Mesendoderm (in vitro differentiated cells): ENCODE results near the gene TMEM35A.
"Not testable (repeated sequence)": the region's sequence is repeated elsewhere in the genome, so short reads cannot be mapped to it uniquely, and the experiment has no call there.

Experiments
- DNase-seq: peaks from one replicate; pipeline ENCODE4 v3.0.0; 2013
- H2AK5ac ChIP-seq: 2 replicates; pipeline ENCODE4 v1.6.1; 2013; ENCODE audit warnings: low read length, inconsistent platforms
- H2BK120ac ChIP-seq: 2 replicates; pipeline ENCODE4 v1.6.1; 2013; ENCODE audit warnings: low read depth, mild to moderate bottlenecking, low read length, moderate library complexity, mixed read lengths
- H2BK15ac ChIP-seq: replicated peaks from 2 replicates; pipeline ENCODE4 v1.6.1; 2013; ENCODE audit warnings: low read depth, mild to moderate bottlenecking, moderate library complexity
- H2BK5ac ChIP-seq: 2 replicates; pipeline ENCODE4 v1.6.1; 2013; ENCODE audit warnings: low read length, inconsistent platforms
- H3K18ac ChIP-seq: 2 replicates; pipeline ENCODE4 v1.6.1; 2013; ENCODE audit warnings: mild to moderate bottlenecking, low read length, mixed read lengths
- H3K23ac ChIP-seq: one replicate; pipeline ENCODE4 v1.6.1; 2013; ENCODE audit warnings: low read length
- H3K27ac ChIP-seq: 2 replicates; pipeline ENCODE4 v1.5.1; 2013; ENCODE audit warnings: low read depth, mild to moderate bottlenecking, inconsistent platforms, low read length, moderate library complexity
- H3K27me3 ChIP-seq: 2 replicates; pipeline ENCODE4 v1.6.1; 2013; ENCODE audit warnings: low read length, control low read depth, mild to moderate bottlenecking, inconsistent platforms; ENCODE audit not compliant: insufficient read depth, poor library complexity
- H3K36me3 ChIP-seq: 2 replicates; pipeline ENCODE4 v1.6.1; 2013; ENCODE audit warnings: low read length, inconsistent platforms; ENCODE audit not compliant: control insufficient read depth, insufficient read depth
- H3K4ac ChIP-seq: one replicate; pipeline ENCODE4 v1.6.1; 2013; ENCODE audit warnings: low read depth, mild to moderate bottlenecking, low read length, moderate library complexity
- H3K4me1 ChIP-seq: 2 replicates; pipeline ENCODE4 v1.6.1; 2013; ENCODE audit warnings: low read depth, low read length, inconsistent platforms; ENCODE audit not compliant: control insufficient read depth
- H3K4me2 ChIP-seq: 2 replicates; pipeline ENCODE4 v1.6.1; 2013; ENCODE audit warnings: low read length
- H3K4me3 ChIP-seq: 2 replicates; pipeline ENCODE4 v1.5.1; 2013; ENCODE audit warnings: mild to moderate bottlenecking, low read length
- H3K56ac ChIP-seq: one replicate; pipeline ENCODE4 v1.6.1; 2013; ENCODE audit warnings: low read length
- H3K79me1 ChIP-seq: 2 replicates; pipeline ENCODE4 v1.6.1; 2013; ENCODE audit warnings: low read length, inconsistent platforms
- H3K79me2 ChIP-seq: 2 replicates; pipeline ENCODE4 v1.6.1; 2013; ENCODE audit warnings: mild to moderate bottlenecking, low read length; ENCODE audit not compliant: control insufficient read depth, insufficient read depth
- H3K9ac ChIP-seq: 2 replicates; pipeline ENCODE4 v1.6.1; 2013; ENCODE audit warnings: low read length, inconsistent platforms
- H4K5ac ChIP-seq: one replicate; pipeline ENCODE4 v1.6.1; 2013; ENCODE audit warnings: low read length
- H4K8ac ChIP-seq: one replicate; pipeline ENCODE4 v1.6.1; 2013; ENCODE audit warnings: low read depth, mild to moderate bottlenecking, control low read depth, low read length, moderate library complexity
- WGBS: extraction: QIAGEN DNeasy Blood & Tissue Kit; methylation state at CpG from one replicate; pipeline ENCODE4 v1.1.7; 2013; ENCODE audit warnings: low lambda C conversion rate, missing lambda C conversion rate; ENCODE audit not compliant: insufficient coverage; ENCODE audit errors: extremely low coverage; 5-methylcytosine and 5-hydroxymethylcytosine counted together

TMEM35A gene

DNA sequence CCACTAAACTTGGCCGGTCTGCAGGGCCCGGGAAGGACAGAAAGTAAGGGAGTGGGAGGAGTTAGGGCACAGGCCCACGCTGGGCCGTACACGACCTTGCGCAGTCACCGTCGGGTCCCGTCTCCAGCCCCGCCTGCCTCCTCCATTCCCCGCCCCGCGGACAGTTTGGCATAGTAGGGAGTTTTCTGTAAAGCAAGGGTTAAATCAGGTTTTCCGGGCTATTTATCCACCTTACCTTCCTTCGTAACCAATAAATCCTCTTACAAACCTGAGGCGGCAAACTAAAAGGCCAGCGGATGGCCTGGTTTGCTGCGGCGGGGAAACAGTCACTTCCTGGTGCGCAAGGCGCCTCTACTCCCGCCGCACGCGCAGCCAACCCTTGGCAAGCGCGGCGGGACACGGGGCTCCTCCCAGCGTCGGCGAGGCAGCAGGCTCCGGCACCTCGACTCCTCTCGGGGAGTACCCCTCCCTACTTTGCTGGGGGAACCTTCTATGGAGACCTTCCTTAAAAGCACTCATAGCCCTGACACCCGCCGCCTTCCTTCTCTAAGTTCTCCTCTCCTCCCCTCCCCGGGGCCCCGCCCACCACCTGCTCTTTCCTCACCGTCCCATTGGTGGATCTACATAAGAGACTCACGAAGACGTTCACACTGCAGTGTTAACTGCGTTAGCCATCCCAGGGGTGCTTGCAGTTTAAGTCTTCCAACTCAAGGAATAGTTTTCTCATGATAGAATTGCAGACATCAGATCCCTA lies 27.0 kb upstream of the TMEM35A start, which contains the start of gene TRMT2B:
TRMT2B (minus strand) TSS at position 563 of the 754 bp plus-strand sequence. CDS start 9,822 bp downstream, outside the sequence.
- no CpG with 5 or more reads among the region's 43 CpGs for WGBS
- Histone ChIP-seq H3K4me1 (no peaks in the 10 kb centered on the region), H3K9ac (peak within 1 kb of the TSS; percentile 86), H3K36me3 (no peaks in the 10 kb centered on the region), H3K23ac (no peak within 1 kb of the TSS), H2BK15ac (no peak within 1 kb of the TSS), H3K56ac (peak within 1 kb of the TSS; percentile 95), H3K79me2 (no peaks in the 10 kb centered on the region), H3K79me1 (no peaks in the 10 kb centered on the region), H3K4me3 (peak within 1 kb of the TSS; percentile 62), H2BK5ac (no peak within 1 kb of the TSS), H3K27ac (peak within 1 kb of the TSS; percentile 83), H3K4me2 (peak within 1 kb of the TSS; percentile 83), H4K5ac (no peak within 1 kb of the TSS), H3K18ac (peak within 1 kb of the TSS; percentile 60), H2AK5ac (no peak within 1 kb of the TSS), H4K8ac (no peak within 1 kb of the TSS), H3K4ac (peak within 1 kb of the TSS; percentile 0), H3K27me3 (no peaks in the 10 kb centered on the region), H2BK120ac (no peak within 1 kb of the TSS)
- peak; percentile 88 for DNase-seq

DNA sequence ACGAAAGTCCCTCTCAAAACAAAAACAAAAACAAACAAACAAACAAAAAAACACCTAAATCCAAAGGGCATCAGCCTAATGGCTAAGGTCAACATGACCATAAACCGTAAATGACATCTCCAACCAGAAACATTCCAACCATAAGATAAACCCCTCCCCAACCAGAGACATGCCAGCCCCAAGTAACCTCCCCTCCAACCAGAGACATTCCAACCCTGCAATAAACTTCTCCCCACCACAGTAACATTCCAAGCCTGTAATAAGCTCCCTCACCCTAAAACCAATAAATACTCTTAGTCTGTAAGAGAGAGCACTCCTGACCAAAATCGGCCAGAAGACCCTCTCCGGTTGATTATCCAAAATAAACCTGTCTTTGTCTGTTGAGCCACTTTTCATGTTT lies 22.1 kb upstream of the TMEM35A start:
- H3K27me3 ChIP-seq, H3K79me2 ChIP-seq, H4K5ac ChIP-seq, H3K4me2 ChIP-seq, H3K27ac ChIP-seq, H2BK5ac ChIP-seq, H2BK120ac ChIP-seq, H2AK5ac ChIP-seq, H3K56ac ChIP-seq, H2BK15ac ChIP-seq, H3K4me3 ChIP-seq, H3K79me1 ChIP-seq, H3K36me3 ChIP-seq, H3K4ac ChIP-seq, H3K9ac ChIP-seq, H3K4me1 ChIP-seq, H3K18ac ChIP-seq, H4K8ac ChIP-seq, DNase-seq, H3K23ac ChIP-seq: not testable (repeated sequence)
- no CpG with 5 or more reads among the region's 4 CpGs for WGBS

DNA sequence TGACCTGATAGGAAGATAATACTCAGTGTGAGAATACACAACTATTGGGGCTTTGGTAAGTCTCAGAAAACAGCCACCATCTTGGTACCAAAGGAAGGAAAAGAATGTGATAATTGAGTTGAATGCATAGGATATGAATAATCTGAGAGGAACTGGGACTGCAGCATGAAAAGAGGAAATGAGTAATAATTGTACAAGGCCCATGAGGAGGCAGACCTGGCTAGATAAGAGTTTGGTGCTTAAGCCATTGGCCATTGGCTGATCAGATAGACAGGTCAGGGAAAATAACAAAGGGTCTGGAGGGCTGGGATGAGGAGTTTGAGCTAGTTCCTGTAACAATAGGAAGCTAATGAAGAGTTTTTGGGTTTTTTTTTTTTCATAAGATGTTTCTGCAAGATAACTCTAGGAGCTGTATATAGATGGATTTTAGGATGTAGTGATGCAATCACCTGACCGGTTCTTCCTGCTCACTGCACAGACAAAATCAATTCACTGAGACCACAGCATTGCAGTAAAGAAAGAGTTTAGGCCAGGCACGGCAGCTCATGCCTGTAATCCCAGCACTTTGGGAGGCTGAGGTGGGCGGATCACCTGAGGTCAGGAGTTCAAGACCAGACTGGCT lies 21.5 kb upstream of the TMEM35A start:
- H3K4me3 ChIP-seq, result no peak overlapping the region
- H2BK15ac ChIP-seq, result no peak overlapping the region
- WGBS, result no CpG with 5 or more reads among the region's 3 CpGs
- H4K5ac ChIP-seq, result no peak overlapping the region
- no peak for DNase-seq
- H3K23ac ChIP-seq, result no peak overlapping the region
- H3K27ac ChIP-seq, result no peak overlapping the region
- H3K4me1 ChIP-seq, result no peaks in the 10 kb centered on the region
- H4K8ac ChIP-seq, result no peak overlapping the region
- no peak overlapping the region for H3K9ac ChIP-seq
- H3K56ac ChIP-seq, result no peak overlapping the region
- H3K36me3 ChIP-seq, result no peaks in the 10 kb centered on the region
- no peaks in the 10 kb centered on the region for H3K79me2 ChIP-seq
- no peak overlapping the region for H2AK5ac ChIP-seq
- no peak overlapping the region for H3K4me2 ChIP-seq
- H2BK120ac ChIP-seq, result no peak overlapping the region
- no peaks in the 10 kb centered on the region for H3K27me3 ChIP-seq
- H3K18ac ChIP-seq, result no peak overlapping the region
- no peak overlapping the region for H2BK5ac ChIP-seq
- no peaks in the 10 kb centered on the region for H3K79me1 ChIP-seq
- no peak overlapping the region for H3K4ac ChIP-seq

DNA sequence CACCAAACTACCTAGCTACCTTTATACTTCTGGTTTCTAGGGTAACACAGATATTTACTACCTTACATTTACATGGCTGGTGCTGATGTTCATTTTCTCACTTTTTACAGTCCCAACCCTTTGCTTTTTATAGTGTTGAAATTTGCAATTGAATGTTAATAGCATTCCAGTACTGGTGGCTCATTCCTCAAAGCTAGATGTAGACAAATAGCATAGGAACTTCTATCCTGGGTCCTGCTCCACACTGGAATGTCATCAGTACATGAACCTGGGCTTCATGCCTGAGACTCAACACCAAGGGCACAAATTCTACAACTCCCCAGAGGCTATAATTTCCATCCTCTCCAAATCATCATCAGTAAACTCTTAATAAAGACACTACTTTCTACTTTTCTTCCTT lies 16.5 kb upstream of the TMEM35A start:
- H3K79me1 ChIP-seq, result no peaks in the 10 kb centered on the region
- no peak overlapping the region for H3K9ac ChIP-seq
- no peak overlapping the region for H4K5ac ChIP-seq
- no peak overlapping the region for H3K27ac ChIP-seq
- H4K8ac ChIP-seq, result no peak overlapping the region
- no peak overlapping the region for H3K23ac ChIP-seq
- H3K4me3 ChIP-seq, result no peak overlapping the region
- H3K79me2 ChIP-seq, result no peaks in the 10 kb centered on the region
- H3K4me2 ChIP-seq, result no peak overlapping the region
- H2BK120ac ChIP-seq, result no peak overlapping the region
- no peak overlapping the region for H2AK5ac ChIP-seq
- no peak overlapping the region for H3K56ac ChIP-seq
- H2BK5ac ChIP-seq, result no peak overlapping the region
- no peaks in the 10 kb centered on the region for H3K27me3 ChIP-seq
- no peak overlapping the region for H3K18ac ChIP-seq
- no peaks in the 10 kb centered on the region for H3K36me3 ChIP-seq
- no peak overlapping the region for H2BK15ac ChIP-seq
- no peak overlapping the region for H3K4ac ChIP-seq
- no peaks in the 10 kb centered on the region for H3K4me1 ChIP-seq
- DNase-seq, result peak; percentile 10

DNA sequence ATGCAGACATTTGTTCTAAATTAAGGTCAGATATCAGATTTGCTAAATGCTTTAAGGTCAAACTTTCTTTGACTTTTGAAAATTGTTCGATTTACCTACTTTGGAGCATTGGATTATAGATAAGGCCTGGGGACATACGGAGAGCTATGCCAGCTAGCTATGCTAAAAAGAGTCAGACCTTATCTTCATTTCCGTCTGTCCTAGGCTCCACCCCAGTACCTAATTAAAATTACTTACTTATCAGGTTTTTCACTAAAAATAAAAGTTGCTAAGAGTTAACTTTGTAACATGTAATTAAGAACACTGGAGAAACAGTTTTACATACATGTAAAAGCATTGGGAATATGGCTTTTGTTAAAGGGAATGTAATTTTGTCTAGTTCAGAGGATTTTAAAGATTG lies 7.1 kb upstream of the TMEM35A start:
- no peak overlapping the region for H3K56ac ChIP-seq
- no peaks in the 10 kb centered on the region for H3K79me2 ChIP-seq
- H3K4me2 ChIP-seq, result no peak overlapping the region
- no peak overlapping the region for H2BK5ac ChIP-seq
- no peak overlapping the region for H4K8ac ChIP-seq
- H3K18ac ChIP-seq, result no peak overlapping the region
- H2BK120ac ChIP-seq, result no peak overlapping the region
- no CpG with 5 or more reads among the region's 3 CpGs for WGBS
- no peaks in the 10 kb centered on the region for H3K36me3 ChIP-seq
- H3K23ac ChIP-seq, result no peak overlapping the region
- H4K5ac ChIP-seq, result no peak overlapping the region
- H3K27me3 ChIP-seq, result no peaks in the 10 kb centered on the region
- no peak overlapping the region for H2AK5ac ChIP-seq
- no peak overlapping the region for H2BK15ac ChIP-seq
- no peaks in the 10 kb centered on the region for H3K4me1 ChIP-seq
- no peaks in the 10 kb centered on the region for H3K79me1 ChIP-seq
- no peak overlapping the region for H3K9ac ChIP-seq
- no peak overlapping the region for H3K4me3 ChIP-seq
- no peak for DNase-seq
- no peak overlapping the region for H3K27ac ChIP-seq
- no peak overlapping the region for H3K4ac ChIP-seq
